A549 (cell line): Measurements from ENCODE around the gene EARS2. TPM values are rescaled to one million over a fixed set of nuclear protein-coding genes. Genes with fewer than 3 reads are reported as not detected.

Experiments used
- ATAC-seq, 2 experiments: fragments of 200-7000 bp in 1 of 2; fragments of >200 bp in 1 of 2; cut with Nextera tagmentation in 1 of 2; cut with Tn5 transposase in 1 of 2; 3 replicates each; pipeline versions ENCODE4 v1.8.0 to v1.9.1; 2018 to 2020; ENCODE audit warnings: mild to moderate bottlenecking in 1 of 2, moderate library complexity in 1 of 2
- CTCF ChIA-PET: fragments of 300-600 bp; sonication (Branson Sonifier 250); formaldehyde crosslinking; extraction: SDS; loops from one replicate; lab custom pipeline; 2021; ENCODE audit warnings: antibody characterized with exemption, inconsistent platforms; lab: Yijun Ruan, JAX
- POLR2A ChIA-PET: fragments of 350-600 bp; formaldehyde crosslinking; extraction: SDS; loops from one replicate; lab custom pipeline; 2021; ENCODE audit warnings: antibody characterized with exemption, inconsistent platforms; lab: Yijun Ruan, JAX
- DNase-seq, 2 experiments: peaks; one replicate each; pipeline versions ENCODE4 v3.0.0 to v3.0.0-alpha.2; 2011 to 2016; ENCODE audit warnings: low read depth in 1 of 2, low spot score in 1 of 2
- FAIRE-seq: peaks from 2 replicates; lab custom pipeline; 2011; peaks lifted over from hg19 to GRCh38; lab: Jason Lieb, UNC
- H3K27ac ChIP-seq, 2 experiments: fragments of >200 bp; sonication (Bioruptor Twin); formaldehyde crosslinking; 3 replicates each; pipeline ENCODE4 v1.5.1; 2016 to 2017
- H3K4me1 ChIP-seq: fragments of >200 bp; sonication (Bioruptor Twin); formaldehyde crosslinking; 3 replicates; pipeline ENCODE4 v1.6.1; 2016
- H3K4me2 ChIP-seq: fragments of >200 bp; sonication (Bioruptor Twin); formaldehyde crosslinking; 3 replicates; pipeline ENCODE4 v1.6.1; 2016
- H3K4me3 ChIP-seq: fragments of >200 bp; sonication (Bioruptor Twin); formaldehyde crosslinking; 3 replicates; pipeline ENCODE4 v1.5.1; 2016
- H3K9me3 ChIP-seq: fragments of >200 bp; sonication (Bioruptor Twin); formaldehyde crosslinking; 3 replicates; pipeline ENCODE4 v1.6.1; 2016
- CBX2 ChIP-seq: fragments of 200-600 bp; sonication (generic); IDR thresholded peaks from 2 replicates; pipeline ENCODE4 v1.6.1; 2016; ENCODE audit warnings: low read depth, mild to moderate bottlenecking, borderline replicate concordance
- CEBPB ChIP-seq, 2 experiments: fragments of >200 bp in 1 of 2; sonication (Bioruptor Twin) in 1 of 2; formaldehyde crosslinking in 1 of 2; IDR thresholded peaks; 2 replicates each; pipeline ENCODE4 v1.6.1; 2012 to 2016
- CHD2 ChIP-seq: fragments of 150-350 bp; IDR thresholded peaks from 2 replicates; pipeline ENCODE4 v1.6.1; 2014; ENCODE audit warnings: low read length; ENCODE audit not compliant: partially characterized antibody
- EHMT2 ChIP-seq: fragments of 200-600 bp; sonication (generic); IDR thresholded peaks from 2 replicates; pipeline ENCODE4 v1.6.1; 2016; ENCODE audit warnings: antibody characterized with exemption, low read depth, mild to moderate bottlenecking, moderate library complexity
- FOSB ChIP-seq: fragments of 250-450 bp; sonication (Bioruptor Pico); IDR thresholded peaks from 2 replicates; pipeline ENCODE4 v1.5.0; 2020; ENCODE audit warnings: mild to moderate bottlenecking, moderate library complexity
- FOSL2 ChIP-seq, 2 experiments: fragments of 450-650 bp in 1 of 2; fragments of >200 bp in 1 of 2; sonication (Bioruptor Twin) in 1 of 2; formaldehyde crosslinking; IDR thresholded peaks; 2 replicates each; pipeline versions ENCODE4 v1.5.0 to v1.6.1; 2016 to 2020; ENCODE audit warnings: mild to moderate bottlenecking in 1 of 2, moderate library complexity in 1 of 2
- HOXA7 ChIP-seq: fragments of 250-450 bp; sonication (Bioruptor Pico); IDR thresholded peaks from 2 replicates; pipeline ENCODE4 v1.5.0; 2020; ENCODE audit warnings: mild to moderate bottlenecking, moderate library complexity
- HOXB13 ChIP-seq: fragments of 250-450 bp; sonication (Bioruptor Pico); IDR thresholded peaks from 2 replicates; pipeline ENCODE4 v1.5.0; 2020; ENCODE audit warnings: low read depth, mild to moderate bottlenecking, moderate library complexity
- KDM1A ChIP-seq: fragments of 200-600 bp; sonication (generic); IDR thresholded peaks from 2 replicates; pipeline ENCODE4 v1.6.1; 2016; ENCODE audit warnings: low read depth, mild to moderate bottlenecking
- MAFK ChIP-seq: fragments of 450-650 bp; IDR thresholded peaks from 2 replicates; pipeline ENCODE4 v1.6.1; 2014; ENCODE audit not compliant: partially characterized antibody
- MAZ ChIP-seq: fragments of 150-350 bp; IDR thresholded peaks from 2 replicates; pipeline ENCODE4 v1.6.1; 2014; ENCODE audit warnings: antibody characterized with exemption, low read depth, low read length, borderline replicate concordance
- NR3C1 ChIP-seq: fragments of >200 bp; sonication (Bioruptor Twin); formaldehyde crosslinking; IDR thresholded peaks from 3 replicates; pipeline ENCODE4 v1.6.1; 2017
- SMC3 ChIP-seq: fragments of >200 bp; sonication (Bioruptor Twin); formaldehyde crosslinking; IDR thresholded peaks from 3 replicates; pipeline ENCODE4 v1.6.1; 2018; ENCODE audit warnings: inconsistent platforms
- SREBF2 ChIP-seq: fragments of 450-650 bp; IDR thresholded peaks from 2 replicates; pipeline ENCODE4 v1.6.1; 2014; ENCODE audit warnings: mild to moderate bottlenecking, moderate library complexity
- TFCP2L1 ChIP-seq: fragments of 250-450 bp; sonication (Bioruptor Pico); IDR thresholded peaks from 2 replicates; pipeline ENCODE4 v1.5.0; 2021; ENCODE audit warnings: mild to moderate bottlenecking
- ZNF302 ChIP-seq: fragments of 250-450 bp; sonication (Bioruptor Pico); IDR thresholded peaks from 2 replicates; pipeline ENCODE4 v1.9.0; 2021; ENCODE audit warnings: inconsistent platforms, mild to moderate bottlenecking, moderate library complexity
- WGBS: methylation state at CpG from one replicate; pipeline ENCODE4 v1.1.6; 2017; ENCODE audit errors: missing lambda C conversion rate; 5-methylcytosine and 5-hydroxymethylcytosine counted together
- polyA plus RNA-seq, 4 experiments: library from polyadenylated mRNA; depleted of rRNA in 3 of 4; stranded (reverse); fragments of >200 nt; fragmentation: RNase III in 1 of 4; extraction: RNeasy Plus Mini Kit Qiagen cat#74134 plus additional on column Dnase treatment in 1 of 4; gene quantifications; 2 replicates in 3 of 4; 3 replicates in 1 of 4; pipeline ENCODE4 v1.2.3, GENCODE V29; 2011 to 2017
- TF ChIP-seq, protein P1 (sequence below): fragments of 200-600 bp; sonication (generic); IDR thresholded peaks from 2 replicates; pipeline ENCODE4 v1.6.1; 2016; ENCODE audit warnings: antibody characterized with exemption, mild to moderate bottlenecking, moderate library complexity
- TF ChIP-seq, protein P2 (sequence below): IDR thresholded peaks from 2 replicates; pipeline ENCODE4 v1.6.1; 2012; ENCODE audit warnings: low read depth, borderline replicate concordance
- TF ChIP-seq, protein P3 (sequence below): fragments of >200 bp; sonication (Bioruptor Twin); formaldehyde crosslinking; IDR thresholded peaks from 2 replicates; pipeline ENCODE4 v1.6.1; 2016
- TF ChIP-seq, protein P4 (sequence below): IDR thresholded peaks from 2 replicates; pipeline ENCODE4 v1.6.1; 2012

The EARS2 gene
- polyA plus RNA-seq, 2 of the 4 experiments (the other 2 are of a cell fraction), result 30.4 to 45.2 TPM

DNA sequence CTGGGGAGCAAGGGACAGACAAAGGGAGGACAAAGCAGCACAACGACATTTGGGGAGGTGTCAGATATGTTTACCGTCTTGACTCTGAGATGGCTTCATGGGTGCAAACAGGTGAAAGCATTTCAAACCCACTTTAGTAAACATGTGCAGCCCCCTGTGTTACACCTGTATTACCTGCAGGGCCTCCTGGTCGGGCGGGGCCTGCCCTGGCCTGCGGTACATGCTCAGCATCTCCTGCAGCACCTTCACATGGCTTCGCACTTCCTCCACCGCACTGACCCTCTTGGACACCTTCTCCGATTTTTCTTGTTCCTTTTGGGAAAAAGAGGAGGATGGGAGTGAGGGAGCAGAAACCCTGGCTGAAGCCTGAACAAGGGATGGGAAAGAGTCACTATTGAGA, 71.3 kb downstream of the EARS2 start:
- Histone ChIP-seq H3K27ac (no peak overlapping the region), H3K9me3 (no peaks in the 10 kb centered on the region), H3K4me3 (no peak overlapping the region), H3K4me2 (no peak overlapping the region), H3K4me1 (no peaks in the 10 kb centered on the region)
- DNase-seq (no peak), ATAC-seq (no peak), FAIRE-seq (no peak)
- CTCF ChIA-PET, result no interaction called here
- POLR2A ChIA-PET, result no interaction called here
- TF ChIP-seq NR3C1 (no peak), CEBPB (IDR thresholded peaks at IDR 0.05) (no peak), HOXA7 (CRISPR knock-in tag) (no peak), CBX2 (no peak), EHMT2 (no peak), ZNF302 (CRISPR knock-in tag) (no peak), KDM1A (no peak), SMC3 (no peak), FOSL2 (IDR thresholded peaks at IDR 0.05) (no peak), FOSL2 (CRISPR knock-in tag; IDR thresholded peaks at IDR 0.05) (no peak), MAZ (no peak), CHD2 (no peak)
- TF ChIP-seq, protein P1, sequence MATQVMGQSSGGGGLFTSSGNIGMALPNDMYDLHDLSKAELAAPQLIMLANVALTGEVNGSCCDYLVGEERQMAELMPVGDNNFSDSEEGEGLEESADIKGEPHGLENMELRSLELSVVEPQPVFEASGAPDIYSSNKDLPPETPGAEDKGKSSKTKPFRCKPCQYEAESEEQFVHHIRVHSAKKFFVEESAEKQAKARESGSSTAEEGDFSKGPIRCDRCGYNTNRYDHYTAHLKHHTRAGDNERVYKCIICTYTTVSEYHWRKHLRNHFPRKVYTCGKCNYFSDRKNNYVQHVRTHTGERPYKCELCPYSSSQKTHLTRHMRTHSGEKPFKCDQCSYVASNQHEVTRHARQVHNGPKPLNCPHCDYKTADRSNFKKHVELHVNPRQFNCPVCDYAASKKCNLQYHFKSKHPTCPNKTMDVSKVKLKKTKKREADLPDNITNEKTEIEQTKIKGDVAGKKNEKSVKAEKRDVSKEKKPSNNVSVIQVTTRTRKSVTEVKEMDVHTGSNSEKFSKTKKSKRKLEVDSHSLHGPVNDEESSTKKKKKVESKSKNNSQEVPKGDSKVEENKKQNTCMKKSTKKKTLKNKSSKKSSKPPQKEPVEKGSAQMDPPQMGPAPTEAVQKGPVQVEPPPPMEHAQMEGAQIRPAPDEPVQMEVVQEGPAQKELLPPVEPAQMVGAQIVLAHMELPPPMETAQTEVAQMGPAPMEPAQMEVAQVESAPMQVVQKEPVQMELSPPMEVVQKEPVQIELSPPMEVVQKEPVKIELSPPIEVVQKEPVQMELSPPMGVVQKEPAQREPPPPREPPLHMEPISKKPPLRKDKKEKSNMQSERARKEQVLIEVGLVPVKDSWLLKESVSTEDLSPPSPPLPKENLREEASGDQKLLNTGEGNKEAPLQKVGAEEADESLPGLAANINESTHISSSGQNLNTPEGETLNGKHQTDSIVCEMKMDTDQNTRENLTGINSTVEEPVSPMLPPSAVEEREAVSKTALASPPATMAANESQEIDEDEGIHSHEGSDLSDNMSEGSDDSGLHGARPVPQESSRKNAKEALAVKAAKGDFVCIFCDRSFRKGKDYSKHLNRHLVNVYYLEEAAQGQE, result no peak
- TF ChIP-seq, protein P2, sequence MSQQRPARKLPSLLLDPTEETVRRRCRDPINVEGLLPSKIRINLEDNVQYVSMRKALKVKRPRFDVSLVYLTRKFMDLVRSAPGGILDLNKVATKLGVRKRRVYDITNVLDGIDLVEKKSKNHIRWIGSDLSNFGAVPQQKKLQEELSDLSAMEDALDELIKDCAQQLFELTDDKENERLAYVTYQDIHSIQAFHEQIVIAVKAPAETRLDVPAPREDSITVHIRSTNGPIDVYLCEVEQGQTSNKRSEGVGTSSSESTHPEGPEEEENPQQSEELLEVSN, result no peak
- TF ChIP-seq, protein P3, sequence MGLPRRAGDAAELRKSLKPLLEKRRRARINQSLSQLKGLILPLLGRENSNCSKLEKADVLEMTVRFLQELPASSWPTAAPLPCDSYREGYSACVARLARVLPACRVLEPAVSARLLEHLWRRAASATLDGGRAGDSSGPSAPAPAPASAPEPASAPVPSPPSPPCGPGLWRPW, result no peak
- WGBS, result 95% methylated on average over 8 of the region's 8 CpGs

DNA sequence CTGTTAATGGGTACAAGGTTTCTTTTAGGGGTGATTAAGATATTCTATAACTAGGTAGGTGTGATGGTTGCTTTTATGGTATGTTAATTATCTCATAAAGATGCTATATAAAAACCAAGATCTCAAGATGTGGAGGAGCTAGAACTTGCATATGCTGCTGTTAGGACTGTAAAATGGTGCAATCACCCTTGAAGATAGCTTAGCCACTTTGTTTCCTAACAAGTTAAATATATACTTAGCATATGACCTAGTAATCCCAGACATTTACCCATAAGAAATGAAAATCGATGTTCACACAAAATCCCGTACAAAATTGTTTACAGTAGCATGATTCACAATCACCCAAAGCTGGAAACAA, 71.9 kb downstream of the EARS2 start:
- TF ChIP-seq, protein P4, sequence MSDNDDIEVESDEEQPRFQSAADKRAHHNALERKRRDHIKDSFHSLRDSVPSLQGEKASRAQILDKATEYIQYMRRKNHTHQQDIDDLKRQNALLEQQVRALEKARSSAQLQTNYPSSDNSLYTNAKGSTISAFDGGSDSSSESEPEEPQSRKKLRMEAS, result no peak
- TF ChIP-seq HOXB13 (CRISPR knock-in tag) (no peak), TFCP2L1 (CRISPR knock-in tag) (no peak), SREBF2 (no peak), FOSB (CRISPR knock-in tag) (no peak), MAFK (no peak)
- ChIA-PET CTCF (no interaction called here), POLR2A (no interaction called here)
- Histone ChIP-seq H3K4me2 (no peak overlapping the region), H3K4me3 (no peak overlapping the region), H3K4me1 (no peaks in the 10 kb centered on the region), H3K9me3 (no peaks in the 10 kb centered on the region), H3K27ac (no peak overlapping the region)
- FAIRE-seq, result no peak
- ATAC-seq, result no peak
- 59% methylated on average over 2 of the region's 2 CpGs for WGBS
- no peak for DNase-seq
